ENCODE data around the gene MCM6.

Gene MCM6

DNA sequence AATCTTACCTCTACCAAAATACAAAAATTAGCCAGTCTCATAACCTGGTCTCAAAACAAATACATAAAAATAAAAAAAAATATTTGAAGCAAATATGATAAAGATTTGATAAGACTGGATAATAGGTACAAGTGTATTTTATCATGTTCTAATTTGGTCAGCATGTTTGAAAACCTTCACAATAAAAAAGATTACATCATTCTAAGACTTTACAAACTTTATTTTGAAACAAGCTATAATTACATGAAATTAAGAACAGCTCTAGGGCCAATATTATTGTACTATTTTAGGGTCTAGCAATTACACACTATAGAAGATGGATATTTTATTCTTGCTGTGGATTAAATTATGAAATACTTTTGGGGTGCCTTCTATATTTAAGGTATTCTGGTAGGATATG is 29.4 kb upstream of the MCM6 start:
- no peak for DNase-seq (ENCODE audit: low read depth, low spot score)
- CTCF ChIA-PET: interaction anchor here (1.7 kb wide), 1 partner anchor 9 kb away, joined by 6 read pairs; no protein-coding TSS in a partner anchor
- H3K4me3 ChIP-seq (ENCODE audit: low read depth, low read length): no peak overlapping the region
- TF ChIP-seq, protein P1, sequence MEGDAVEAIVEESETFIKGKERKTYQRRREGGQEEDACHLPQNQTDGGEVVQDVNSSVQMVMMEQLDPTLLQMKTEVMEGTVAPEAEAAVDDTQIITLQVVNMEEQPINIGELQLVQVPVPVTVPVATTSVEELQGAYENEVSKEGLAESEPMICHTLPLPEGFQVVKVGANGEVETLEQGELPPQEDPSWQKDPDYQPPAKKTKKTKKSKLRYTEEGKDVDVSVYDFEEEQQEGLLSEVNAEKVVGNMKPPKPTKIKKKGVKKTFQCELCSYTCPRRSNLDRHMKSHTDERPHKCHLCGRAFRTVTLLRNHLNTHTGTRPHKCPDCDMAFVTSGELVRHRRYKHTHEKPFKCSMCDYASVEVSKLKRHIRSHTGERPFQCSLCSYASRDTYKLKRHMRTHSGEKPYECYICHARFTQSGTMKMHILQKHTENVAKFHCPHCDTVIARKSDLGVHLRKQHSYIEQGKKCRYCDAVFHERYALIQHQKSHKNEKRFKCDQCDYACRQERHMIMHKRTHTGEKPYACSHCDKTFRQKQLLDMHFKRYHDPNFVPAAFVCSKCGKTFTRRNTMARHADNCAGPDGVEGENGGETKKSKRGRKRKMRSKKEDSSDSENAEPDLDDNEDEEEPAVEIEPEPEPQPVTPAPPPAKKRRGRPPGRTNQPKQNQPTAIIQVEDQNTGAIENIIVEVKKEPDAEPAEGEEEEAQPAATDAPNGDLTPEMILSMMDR (IDR thresholded peaks at IDR 0.05; ENCODE audit: insufficient read depth, low read length, missing control alignments): no peak
- POLR2A ChIA-PET: no interaction called here

DNA sequence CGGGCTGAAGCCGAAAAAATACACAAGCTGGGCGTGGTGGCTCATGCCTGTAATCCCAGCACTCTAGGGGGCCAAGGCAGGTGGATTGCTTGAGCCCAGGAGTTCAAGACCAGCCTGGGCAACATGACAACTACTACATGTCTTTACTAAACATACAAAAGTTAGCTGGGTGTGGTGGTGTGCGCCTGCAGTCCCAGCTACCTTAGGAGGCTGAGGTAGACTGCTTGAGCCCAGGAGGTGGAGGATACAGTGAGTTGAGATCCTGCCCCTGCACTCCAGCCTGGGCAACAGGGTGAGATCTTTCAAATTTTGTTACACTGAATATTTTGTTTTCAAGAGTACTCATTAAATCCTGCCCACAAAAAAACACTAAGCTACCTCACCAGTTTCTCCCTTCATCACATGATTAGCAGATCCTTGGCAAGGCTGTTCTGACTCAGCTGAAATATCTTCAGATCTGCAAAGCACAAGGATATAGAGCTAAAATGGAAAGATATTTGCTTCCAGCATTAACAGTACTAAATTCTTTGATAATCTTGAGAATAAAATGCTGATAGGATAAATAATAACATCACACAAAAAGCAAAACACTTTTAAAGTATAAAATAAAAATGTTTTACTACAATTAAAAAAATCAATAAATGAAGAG is 28.2 kb upstream of the MCM6 start:
- POLR2A ChIA-PET: no interaction called here
- TF ChIP-seq, protein P1 (IDR thresholded peaks at IDR 0.05; ENCODE audit: insufficient read depth, low read length, missing control alignments): no peak
- CTCF ChIA-PET: interaction anchor here (0.8 to 3.6 kb wide), 3 partner anchors 9 to 14 kb away, joined by 3 to 45 read pairs (median 3); no protein-coding TSS in a partner anchor
- DNase-seq (ENCODE audit: low read depth, low spot score): peak; percentile 29
- no peak overlapping the region for H3K4me3 ChIP-seq (ENCODE audit: low read depth, low read length)

DNA sequence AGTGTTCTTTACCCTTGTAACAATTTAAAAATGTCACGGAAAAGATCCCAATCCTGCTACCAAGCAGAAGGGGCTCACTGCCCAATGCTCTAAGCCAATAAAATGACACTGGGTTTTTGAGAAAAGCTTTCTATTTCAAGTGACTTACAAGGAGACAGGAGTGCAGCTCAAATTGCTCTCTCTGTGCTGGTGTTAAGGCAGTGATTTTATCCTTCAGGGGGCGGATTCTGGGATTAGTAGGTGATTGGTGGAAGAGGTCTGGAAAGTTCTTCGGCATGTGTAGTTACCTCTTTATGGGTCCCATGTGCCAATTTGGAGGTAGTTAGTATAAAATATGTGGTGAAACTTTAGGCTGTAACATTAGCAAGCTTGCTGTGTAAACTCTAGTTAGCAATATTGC is 27.4 kb upstream of the MCM6 start:
- no peak for DNase-seq (ENCODE audit: low read depth, low spot score)
- TF ChIP-seq, protein P1 (IDR thresholded peaks at IDR 0.05; ENCODE audit: insufficient read depth, low read length, missing control alignments): no peak
- H3K4me3 ChIP-seq (ENCODE audit: low read depth, low read length): no peak overlapping the region
- ChIA-PET CTCF (interaction anchor here (1.2 to 3.6 kb wide), 2 partner anchors 11 to 14 kb away, joined by 3 to 45 read pairs; no protein-coding TSS in a partner anchor), POLR2A (no interaction called here)

DNA sequence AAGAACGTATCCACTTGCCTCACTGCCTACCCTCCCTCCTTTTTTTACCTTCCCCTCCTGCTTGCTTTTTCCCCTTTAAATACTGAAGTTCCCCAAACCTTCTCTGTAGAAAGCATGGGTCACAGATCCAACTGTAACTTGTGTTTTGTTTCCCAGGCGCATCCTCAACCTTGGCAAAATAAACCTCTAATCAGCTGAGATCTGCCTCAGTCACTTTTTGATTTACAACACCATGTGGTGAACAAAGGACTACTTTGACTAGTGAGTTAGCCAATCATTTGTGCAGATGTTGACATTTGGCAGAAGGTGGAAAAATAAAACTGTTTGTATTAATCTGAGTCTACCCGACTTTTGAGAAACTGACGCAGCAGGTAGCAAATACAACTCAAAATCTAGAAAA is 23.3 kb upstream of the MCM6 start:
- no peak overlapping the region for H3K4me3 ChIP-seq (ENCODE audit: low read depth, low read length)
- ChIA-PET POLR2A (no interaction called here), CTCF (interaction anchor here (0.6 kb wide), 1 partner anchor 662 kb away, joined by 3 read pairs; no protein-coding TSS in a partner anchor)
- DNase-seq (ENCODE audit: low read depth, low spot score): no peak
- TF ChIP-seq, protein P1 (IDR thresholded peaks at IDR 0.05; ENCODE audit: insufficient read depth, low read length, missing control alignments): no peak

DNA sequence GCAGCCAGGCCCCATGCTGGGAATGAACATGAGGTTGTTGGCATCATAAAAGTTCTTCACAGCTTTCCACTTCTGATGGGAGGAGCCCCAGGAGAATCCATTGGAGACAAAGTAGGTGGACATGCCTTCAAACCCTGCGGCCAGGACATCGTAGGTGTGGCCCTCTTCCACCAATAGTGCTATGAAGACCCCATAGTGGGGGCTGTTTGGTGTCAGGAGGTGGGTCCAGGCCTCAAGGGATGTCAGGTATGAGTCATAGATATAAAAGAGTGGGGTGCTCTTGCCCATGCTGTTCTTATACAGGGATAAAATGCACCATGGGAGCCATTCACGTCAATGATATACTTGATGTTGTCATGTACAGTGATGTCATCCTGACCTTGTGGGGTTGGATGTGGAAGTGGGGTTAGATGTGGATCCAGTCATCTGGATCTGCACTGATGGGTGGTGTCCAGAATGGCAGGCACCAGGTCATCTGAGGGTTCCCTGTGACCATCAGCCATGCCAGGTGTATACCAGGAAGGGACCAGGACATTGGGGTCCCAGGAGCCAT is 22.1 kb upstream of the MCM6 start:
- ChIA-PET POLR2A (no interaction called here), CTCF (no interaction called here)

DNA sequence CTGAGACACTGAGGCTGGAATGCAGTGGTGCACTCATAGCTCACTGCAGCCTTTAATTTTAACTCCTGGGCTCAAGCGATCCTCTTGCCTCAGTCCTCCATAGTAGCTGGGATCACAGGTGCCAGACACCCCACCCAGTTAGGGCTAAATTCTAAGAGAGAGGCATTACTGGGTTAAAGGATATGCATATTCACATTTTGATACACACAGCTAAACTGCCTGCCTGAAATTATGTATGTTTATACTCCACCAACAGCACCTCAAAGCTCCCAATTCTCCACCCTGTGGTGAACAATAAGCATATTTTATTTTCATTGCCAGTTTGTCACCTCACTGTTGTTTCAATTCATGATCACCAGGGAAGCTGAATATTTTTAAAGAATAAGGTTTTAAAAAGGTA is 18.7 kb upstream of the MCM6 start:
- TF ChIP-seq, protein P1 (IDR thresholded peaks at IDR 0.05; ENCODE audit: insufficient read depth, low read length, missing control alignments): no peak
- no peak overlapping the region for H3K4me3 ChIP-seq (ENCODE audit: low read depth, low read length)
- no peak for DNase-seq (ENCODE audit: low read depth, low spot score)
- ChIA-PET CTCF (interaction anchor here (1.2 to 1.5 kb wide), 2 partner anchors 9 to 19 kb away, joined by 3 to 7 read pairs; no protein-coding TSS in a partner anchor), POLR2A (no interaction called here)

More for the DNA sequence above, 22.1 kb upstream of the MCM6 start:
- H3K4me3 ChIP-seq (ENCODE audit: low read depth, low read length): no peak overlapping the region
- DNase-seq (ENCODE audit: low read depth, low spot score): no peak
- TF ChIP-seq, protein P1 (IDR thresholded peaks at IDR 0.05; ENCODE audit: insufficient read depth, low read length, missing control alignments): no peak

Measured in AG04449 (cell line).